WTC11 (cell line): ENCODE results near the gene ZDHHC22. TPM values are rescaled to one million over a fixed set of nuclear protein-coding genes. Genes with fewer than 3 reads are reported as not detected.

ENCODE experiments used
- ATAC-seq: fragments of 200-7000 bp; cut with Tn5 transposase; 2 replicates; pipeline ENCODE4 v1.10.0; 2021; ENCODE audit warnings: mild to moderate bottlenecking, moderate library complexity
- CTCF ChIA-PET: fragments of 300-600 bp; sonication (Branson Sonifier 250); formaldehyde crosslinking; loops from one replicate; lab custom pipeline; 2021; ENCODE audit warnings: antibody characterized with exemption; lab: Charles Lee
- POLR2A ChIA-PET: fragments of 350-600 bp; sonication (Branson Sonifier 250); formaldehyde crosslinking; loops from one replicate; lab custom pipeline; 2021; ENCODE audit warnings: antibody characterized with exemption; lab: Charles Lee
- DNase-seq: peaks from one replicate; pipeline ENCODE4 v3.0.0; 2021; ENCODE audit warnings: low spot score
- H3K27ac Mint-ChIP-seq: 2 replicates; pipeline ENCODE4 v1.8.0; 2021; ENCODE audit warnings: mixed read lengths
- H3K27me3 Mint-ChIP-seq: 2 replicates; pipeline ENCODE4 v1.8.0; 2021; ENCODE audit warnings: low read depth, mild to moderate bottlenecking, moderate library complexity, mixed read lengths
- H3K36me3 Mint-ChIP-seq: 2 replicates; pipeline ENCODE4 v1.8.0; 2021; ENCODE audit warnings: mixed read lengths
- H3K4me1 Mint-ChIP-seq: 2 replicates; pipeline ENCODE4 v1.8.0; 2022; ENCODE audit warnings: mixed read lengths
- H3K4me3 Mint-ChIP-seq: 2 replicates; pipeline ENCODE4 v1.8.0; 2021; ENCODE audit warnings: mild to moderate bottlenecking, moderate library complexity, mixed read lengths
- H3K9me3 Mint-ChIP-seq: 2 replicates; pipeline ENCODE4 v1.8.0; 2021; ENCODE audit warnings: mixed read lengths
- ARID4B ChIP-seq: sonication (generic); formaldehyde crosslinking; IDR thresholded peaks from 2 replicates; pipeline ENCODE4 v1.8.0; 2023; ENCODE audit warnings: missing genetic modification reagents, mild to moderate bottlenecking, borderline replicate concordance
- ATF3 ChIP-seq: sonication (generic); formaldehyde crosslinking; conservative IDR thresholded peaks from 2 replicates; pipeline ENCODE4 v1.8.1; 2022; ENCODE audit warnings: mild to moderate bottlenecking, missing genetic modification reagents
- E2F4 ChIP-seq: sonication (generic); formaldehyde crosslinking; IDR thresholded peaks from 2 replicates; pipeline ENCODE4 v1.8.1; 2022; ENCODE audit warnings: low read depth, mild to moderate bottlenecking, moderate library complexity, missing genetic modification reagents, borderline replicate concordance
- ELF4 ChIP-seq: sonication (generic); formaldehyde crosslinking; IDR thresholded peaks from 2 replicates; pipeline ENCODE4 v1.8.1; 2022; ENCODE audit warnings: low read depth, mild to moderate bottlenecking, moderate library complexity, missing genetic modification reagents
- FOXJ3 ChIP-seq: sonication (generic); formaldehyde crosslinking; IDR thresholded peaks from 2 replicates; pipeline ENCODE4 v1.9.0; 2021; ENCODE audit warnings: missing genetic modification reagents, mild to moderate bottlenecking, borderline replicate concordance
- FOXK1 ChIP-seq: sonication (generic); formaldehyde crosslinking; IDR thresholded peaks from 2 replicates; pipeline ENCODE4 v1.8.0; 2022; ENCODE audit warnings: mild to moderate bottlenecking, moderate library complexity, missing genetic modification reagents
- HMGA2 ChIP-seq: fragments of 250-450 bp; sonication (Bioruptor Pico); IDR thresholded peaks from 2 replicates; pipeline ENCODE4 v1.4.0; 2021; ENCODE audit warnings: mild to moderate bottlenecking, moderate library complexity
- IRF1 ChIP-seq: sonication (generic); formaldehyde crosslinking; IDR thresholded peaks from 2 replicates; pipeline ENCODE4 v1.8.0; 2023; ENCODE audit warnings: missing genetic modification reagents
- KAT7 ChIP-seq: sonication (generic); formaldehyde crosslinking; IDR thresholded peaks from 2 replicates; pipeline ENCODE4 v1.8.1; 2023; ENCODE audit warnings: missing genetic modification reagents, mild to moderate bottlenecking, borderline replicate concordance
- NR3C1 ChIP-seq: sonication (generic); formaldehyde crosslinking; conservative IDR thresholded peaks from 2 replicates; pipeline ENCODE4 v1.8.1; 2023; ENCODE audit warnings: low read depth, mild to moderate bottlenecking, missing genetic modification reagents
- PRRX2 ChIP-seq: fragments of 250-450 bp; sonication (Bioruptor Pico); IDR thresholded peaks from 2 replicates; pipeline ENCODE4 v1.8.0; 2021; ENCODE audit warnings: mild to moderate bottlenecking
- RELA ChIP-seq: sonication (generic); formaldehyde crosslinking; IDR thresholded peaks from 2 replicates; pipeline ENCODE4 v1.8.1; 2022; ENCODE audit warnings: missing genetic modification reagents, mild to moderate bottlenecking, borderline replicate concordance
- TEAD4 ChIP-seq: sonication (generic); formaldehyde crosslinking; IDR thresholded peaks from 2 replicates; pipeline ENCODE4 v1.8.0; 2022; ENCODE audit warnings: mild to moderate bottlenecking, missing genetic modification reagents
- ZMAT4 ChIP-seq: fragments of 250-450 bp; sonication (Bioruptor Pico); IDR thresholded peaks from 2 replicates; pipeline ENCODE4 v1.9.0; 2021; ENCODE audit warnings: mild to moderate bottlenecking
- ZNF219 ChIP-seq: sonication (generic); formaldehyde crosslinking; IDR thresholded peaks from 2 replicates; pipeline ENCODE4 v1.8.0; 2023; ENCODE audit warnings: missing genetic modification reagents, mild to moderate bottlenecking, borderline replicate concordance
- ZNF263 ChIP-seq: sonication (generic); formaldehyde crosslinking; IDR thresholded peaks from 2 replicates; pipeline ENCODE4 v1.8.1; 2022; ENCODE audit warnings: low read depth, mild to moderate bottlenecking, moderate library complexity, missing genetic modification reagents
- ZNF416 ChIP-seq: fragments of 250-450 bp; sonication (Bioruptor Pico); IDR thresholded peaks from 2 replicates; pipeline ENCODE4 v1.9.0; 2021; ENCODE audit warnings: mild to moderate bottlenecking, inconsistent platforms
- total RNA-seq: library from RNA; stranded (reverse); gene quantifications from 3 replicates; pipeline ENCODE4 v1.2.3, GENCODE V29; 2021
- TF ChIP-seq, protein P1 (sequence below): sonication (generic); formaldehyde crosslinking; IDR thresholded peaks from 2 replicates; pipeline ENCODE4 v1.8.1; 2022; ENCODE audit warnings: low read depth, missing genetic modification reagents, borderline replicate concordance
- TF ChIP-seq, protein P2 (sequence below): sonication (generic); formaldehyde crosslinking; IDR thresholded peaks from 2 replicates; pipeline ENCODE4 v1.8.1; 2022; ENCODE audit warnings: mild to moderate bottlenecking, missing genetic modification reagents, moderate library complexity, borderline replicate concordance

ZDHHC22 gene
- total RNA-seq, 1 experiment from 2014 or later = 47.7 TPM

DNA sequence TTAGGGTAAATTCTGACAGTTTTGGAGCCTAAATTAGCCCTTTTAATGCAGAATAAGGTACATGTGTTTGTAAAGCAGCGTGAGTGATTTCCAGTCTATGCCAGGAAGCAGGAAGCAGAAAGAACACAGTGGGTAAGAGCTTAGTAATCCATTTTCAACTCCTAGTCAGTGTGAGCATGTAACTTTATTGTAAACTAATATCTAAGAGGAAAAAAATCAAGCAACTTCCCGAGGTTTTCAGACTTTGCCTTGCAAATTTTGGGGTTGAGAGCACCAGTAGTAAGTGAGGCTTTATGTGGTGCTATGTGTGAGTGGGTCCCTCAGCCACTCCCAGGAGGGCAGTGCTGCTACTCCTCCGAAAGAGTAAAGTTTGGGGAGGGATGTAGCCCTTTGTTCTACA is 40.6 kb downstream of the ZDHHC22 start:
- H3K27ac Mint-ChIP-seq = no peak overlapping the region; the same call in 1 of the 2 replicates
- TF ChIP-seq ZMAT4 (CRISPR knock-in tag) (no peak), NR3C1 (CRISPR knock-in tag) (no peak), E2F4 (no peak), IRF1 (no peak), ATF3 (CRISPR knock-in tag) (no peak), ELF4 (CRISPR knock-in tag) (no peak), ZNF263 (CRISPR knock-in tag) (no peak), TEAD4 (CRISPR knock-in tag) (no peak), ARID4B (no peak), PRRX2 (CRISPR knock-in tag) (no peak), HMGA2 (CRISPR knock-in tag) (no peak), FOXJ3 (CRISPR knock-in tag) (no peak), RELA (CRISPR knock-in tag) (no peak), FOXK1 (CRISPR knock-in tag) (no peak), ZNF416 (CRISPR knock-in tag) (no peak), KAT7 (CRISPR knock-in tag) (no peak), ZNF219 (CRISPR knock-in tag) (no peak)
- TF ChIP-seq, protein P1, sequence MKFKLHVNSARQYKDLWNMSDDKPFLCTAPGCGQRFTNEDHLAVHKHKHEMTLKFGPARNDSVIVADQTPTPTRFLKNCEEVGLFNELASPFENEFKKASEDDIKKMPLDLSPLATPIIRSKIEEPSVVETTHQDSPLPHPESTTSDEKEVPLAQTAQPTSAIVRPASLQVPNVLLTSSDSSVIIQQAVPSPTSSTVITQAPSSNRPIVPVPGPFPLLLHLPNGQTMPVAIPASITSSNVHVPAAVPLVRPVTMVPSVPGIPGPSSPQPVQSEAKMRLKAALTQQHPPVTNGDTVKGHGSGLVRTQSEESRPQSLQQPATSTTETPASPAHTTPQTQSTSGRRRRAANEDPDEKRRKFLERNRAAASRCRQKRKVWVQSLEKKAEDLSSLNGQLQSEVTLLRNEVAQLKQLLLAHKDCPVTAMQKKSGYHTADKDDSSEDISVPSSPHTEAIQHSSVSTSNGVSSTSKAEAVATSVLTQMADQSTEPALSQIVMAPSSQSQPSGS = no peak
- TF ChIP-seq, protein P2, sequence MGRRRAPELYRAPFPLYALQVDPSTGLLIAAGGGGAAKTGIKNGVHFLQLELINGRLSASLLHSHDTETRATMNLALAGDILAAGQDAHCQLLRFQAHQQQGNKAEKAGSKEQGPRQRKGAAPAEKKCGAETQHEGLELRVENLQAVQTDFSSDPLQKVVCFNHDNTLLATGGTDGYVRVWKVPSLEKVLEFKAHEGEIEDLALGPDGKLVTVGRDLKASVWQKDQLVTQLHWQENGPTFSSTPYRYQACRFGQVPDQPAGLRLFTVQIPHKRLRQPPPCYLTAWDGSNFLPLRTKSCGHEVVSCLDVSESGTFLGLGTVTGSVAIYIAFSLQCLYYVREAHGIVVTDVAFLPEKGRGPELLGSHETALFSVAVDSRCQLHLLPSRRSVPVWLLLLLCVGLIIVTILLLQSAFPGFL (CRISPR knock-in tag) = no peak
- TF ChIP-seq, all 79 proteins: peak for 0
- Mint-ChIP-seq H3K9me3 (no peaks in the 10 kb centered on the region), H3K27me3 (no peaks in the 10 kb centered on the region), H3K4me1 (peaks cover 73% of the 10 kb centered on the region), H3K4me3 (no peak overlapping the region), H3K36me3 (peaks cover 3% of the 10 kb centered on the region)
- CTCF ChIA-PET = interaction anchor here (0.6 to 3.4 kb wide), 3 partner anchors 23 to 225 kb away, joined by 3 to 18 read pairs (median 7); no protein-coding TSS in a partner anchor
- DNase-seq (no peak), ATAC-seq (no peak)
- POLR2A ChIA-PET = no interaction called here
